ENCODE data around the gene ARID5B.

ARID5B gene

DNA sequence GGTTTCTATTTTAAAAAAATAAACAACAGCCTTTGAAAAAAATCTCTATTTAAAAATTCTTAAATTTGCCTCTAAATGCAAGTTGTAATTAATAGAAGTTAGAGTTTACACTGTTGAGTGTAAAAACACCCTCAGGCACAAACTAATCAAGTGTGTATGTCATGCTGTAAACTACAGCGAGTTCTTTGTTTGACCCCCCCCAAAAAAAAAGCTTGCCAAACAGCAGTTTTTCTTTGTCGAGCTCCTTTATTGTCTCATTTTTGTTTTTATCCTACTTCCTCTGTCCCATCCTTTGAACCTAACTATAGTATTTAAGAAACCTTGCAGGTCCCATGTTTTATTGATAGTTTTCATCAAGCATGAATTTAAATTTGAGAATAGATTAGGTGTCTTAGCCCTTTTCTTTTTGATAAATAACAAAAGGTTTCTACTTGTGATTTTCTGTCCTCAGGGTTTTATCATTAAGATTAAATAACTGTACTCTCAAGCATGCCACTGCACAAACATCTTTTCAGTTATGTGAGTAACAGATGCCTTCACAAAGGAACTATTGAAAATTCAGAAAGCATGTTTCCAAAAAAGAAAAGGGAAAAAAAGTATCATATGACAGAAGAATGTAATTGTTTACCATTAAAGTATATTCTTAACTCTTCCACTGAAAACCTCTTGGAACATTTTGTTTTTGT, 176.0 kb downstream of the ARID5B start:
- no peak for DNase-seq (ENCODE audit: low read depth)

DNA sequence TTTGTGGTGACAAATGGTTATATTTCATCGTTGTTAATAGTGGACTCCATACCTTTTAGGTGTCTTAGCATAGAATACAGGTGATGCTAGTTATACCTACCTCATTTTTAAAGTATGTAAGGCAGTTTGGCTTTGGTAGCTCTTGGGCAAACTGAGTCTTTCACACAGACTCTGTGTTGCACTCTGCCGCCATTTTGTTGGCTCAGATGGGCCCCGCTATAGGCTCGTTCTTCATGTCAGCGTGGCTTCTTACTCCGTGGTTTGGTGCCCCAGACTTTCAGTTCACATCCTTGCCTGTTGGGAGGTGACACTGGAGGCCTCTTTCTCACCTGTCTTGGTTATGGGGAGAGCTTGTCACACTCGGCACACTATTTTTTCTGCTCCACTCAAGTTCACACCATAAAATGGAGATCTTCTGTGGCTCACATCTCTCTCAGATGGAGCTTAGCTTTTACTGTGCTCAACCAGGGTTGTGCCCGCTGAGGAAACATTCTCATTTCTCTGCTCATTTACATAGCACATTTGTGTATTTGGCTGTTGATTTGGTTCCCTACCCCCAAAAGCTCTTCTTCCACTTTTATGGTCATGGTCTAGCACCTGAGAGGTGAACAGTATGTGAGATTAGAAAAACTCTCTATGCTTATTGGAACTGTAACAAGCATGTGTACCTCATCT, 178.5 kb downstream of the ARID5B start:
- no peak for DNase-seq (ENCODE audit: low read depth)

DNA sequence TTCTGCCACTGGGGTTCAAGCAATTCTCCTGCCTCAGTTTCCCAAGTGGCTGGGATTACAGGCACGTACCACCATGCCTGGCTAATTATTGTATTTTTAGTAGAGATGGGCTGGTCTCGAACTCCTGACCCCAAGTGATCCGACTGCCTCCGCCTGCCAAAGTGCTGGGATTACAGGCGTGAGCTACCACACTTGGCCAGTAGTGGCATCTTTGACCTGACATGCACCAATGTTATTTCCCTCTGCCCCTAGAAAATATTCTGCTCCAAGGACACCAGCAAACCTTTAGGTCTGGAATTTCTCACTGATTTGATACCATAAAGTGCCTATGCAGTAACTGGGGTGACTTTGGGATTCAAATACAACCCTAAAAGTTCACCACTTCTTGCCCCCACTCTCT, 179.4 kb downstream of the ARID5B start:
- DNase-seq (ENCODE audit: low read depth) = no peak

DNA sequence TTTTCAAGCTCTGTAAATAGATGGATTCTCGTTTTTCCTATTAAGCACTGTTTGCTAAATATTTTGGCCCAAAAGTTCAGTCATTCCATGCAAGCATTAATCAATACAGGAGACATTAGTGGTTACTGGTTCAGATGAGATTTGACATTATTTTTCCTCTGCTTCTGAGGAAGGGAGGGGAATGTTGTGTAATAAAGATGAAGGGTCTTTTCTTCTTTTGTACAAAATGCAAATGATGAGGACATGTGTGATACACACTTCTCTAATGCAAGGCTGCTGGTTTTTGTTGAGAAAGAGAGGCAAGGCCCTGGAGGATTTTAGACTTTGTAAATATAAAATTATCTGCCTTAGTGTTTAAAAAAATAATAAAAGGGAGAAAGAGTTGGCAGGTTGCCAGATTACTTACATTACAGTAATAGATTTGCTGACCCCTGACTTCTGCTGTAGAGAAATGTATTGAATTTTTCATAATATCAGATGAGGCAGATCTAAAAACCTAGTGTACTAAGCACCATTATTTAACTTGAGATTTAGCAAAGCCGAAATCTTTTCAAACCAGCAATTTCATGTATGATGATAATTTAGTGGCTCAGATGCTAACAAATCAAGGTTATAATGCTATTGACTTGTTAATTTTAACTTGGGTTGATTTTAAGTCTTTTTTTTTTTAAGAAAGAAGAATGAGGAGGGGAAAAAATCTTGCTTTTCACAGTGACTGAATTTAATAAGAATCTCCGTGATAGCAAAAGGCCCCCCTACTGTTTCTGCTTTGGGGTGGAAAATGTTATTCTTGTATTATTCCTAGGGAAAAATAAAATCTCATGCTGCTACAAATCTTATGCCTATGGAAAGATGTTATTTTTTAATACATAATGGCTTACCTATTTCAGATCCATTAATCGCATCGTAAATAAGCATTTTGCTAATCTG, 180.1 kb downstream of the ARID5B start:
- DNase-seq (ENCODE audit: low read depth) = no peak

DNA sequence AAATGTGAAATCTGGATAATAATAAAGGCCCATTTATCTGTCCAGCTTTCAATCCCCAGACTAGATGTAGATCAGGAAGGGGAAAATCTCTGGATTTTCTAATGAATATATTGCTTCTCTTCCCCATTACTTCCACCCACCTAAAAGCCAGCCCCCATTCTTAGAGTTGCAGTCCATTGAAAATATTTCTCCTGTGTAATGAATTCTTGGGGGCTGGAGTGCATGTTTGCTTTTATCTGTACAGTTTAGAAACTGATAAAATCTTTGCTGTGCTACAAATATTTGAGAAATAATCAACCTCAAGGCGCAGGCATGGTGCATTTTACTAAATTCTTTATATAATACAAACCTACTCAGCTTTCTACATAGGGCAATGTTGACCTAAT, 180.8 kb downstream of the ARID5B start:
- DNase-seq (ENCODE audit: low read depth) = no peak

DNA sequence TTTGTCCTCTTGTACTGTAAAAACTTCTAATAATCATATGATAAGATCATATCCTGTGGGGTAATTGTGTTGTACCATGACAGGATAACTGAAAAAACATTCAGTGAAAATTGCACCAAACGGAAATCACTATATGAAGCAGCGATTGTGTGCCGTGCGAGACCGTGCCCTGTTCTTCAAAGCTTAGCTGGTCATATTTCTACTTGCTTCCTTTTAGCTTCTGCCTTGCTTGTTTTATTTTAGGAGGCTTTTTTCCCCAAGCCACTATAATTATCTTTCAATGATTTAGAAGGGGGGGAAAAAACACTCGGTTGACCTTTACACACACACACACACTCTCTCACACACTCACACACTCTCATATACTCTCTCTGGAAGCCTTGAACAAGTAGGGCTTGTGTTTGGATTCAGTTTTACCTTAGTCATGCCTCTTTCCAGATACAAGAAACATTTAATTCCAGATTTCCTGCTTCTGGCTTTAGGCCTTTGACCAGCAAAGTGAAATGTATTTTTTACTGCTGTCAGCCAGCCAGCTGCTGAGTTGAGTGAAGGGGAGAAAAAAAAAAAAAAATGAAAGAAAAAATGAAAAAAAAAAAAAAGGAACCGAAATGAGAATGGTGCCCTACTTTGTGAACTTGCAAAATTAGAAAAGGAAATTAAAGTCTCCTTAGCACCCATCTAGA, 181.4 kb downstream of the ARID5B start:
- DNase-seq (ENCODE audit: low read depth) = no peak

DNA sequence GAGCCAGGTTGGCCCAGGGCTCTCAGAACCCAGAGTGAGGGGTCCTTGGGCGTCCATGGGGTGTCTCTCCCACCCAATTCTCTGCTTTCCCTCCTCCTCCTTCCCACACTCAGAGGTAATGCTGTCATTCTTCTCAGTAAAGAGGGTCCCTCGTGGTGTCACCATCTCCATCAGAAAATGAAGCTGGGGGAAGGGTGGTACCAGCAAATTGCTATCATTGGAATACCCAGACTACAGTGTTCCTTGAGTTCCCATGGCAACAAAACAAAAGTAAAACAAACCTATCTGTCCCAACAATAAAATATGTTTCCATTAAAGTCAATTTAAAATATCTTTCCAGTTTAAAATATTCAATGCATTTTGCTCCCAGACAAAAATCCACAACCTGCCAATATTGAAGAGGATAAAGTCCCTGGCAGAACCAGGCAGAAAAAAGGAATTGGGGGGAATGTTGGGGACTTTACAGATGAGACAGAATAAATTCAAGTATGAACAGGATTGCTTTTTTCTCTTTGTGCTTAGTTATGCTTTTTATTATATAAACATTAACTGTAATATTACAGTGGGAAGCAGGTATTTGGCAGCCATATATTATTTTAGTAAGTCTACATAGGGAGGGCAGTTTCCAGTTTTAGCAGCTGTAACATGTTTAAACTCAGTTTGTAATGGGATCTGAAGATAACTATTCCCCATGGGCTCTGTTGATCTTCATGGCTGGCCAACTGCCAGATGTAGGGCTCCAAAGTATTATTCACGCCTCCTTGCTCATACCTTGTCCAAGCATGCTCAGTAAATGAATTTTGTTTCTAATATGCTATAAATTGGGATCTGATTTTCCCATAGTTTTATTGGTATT, 182.1 kb downstream of the ARID5B start:
- no peak for DNase-seq (ENCODE audit: low read depth)

DNA sequence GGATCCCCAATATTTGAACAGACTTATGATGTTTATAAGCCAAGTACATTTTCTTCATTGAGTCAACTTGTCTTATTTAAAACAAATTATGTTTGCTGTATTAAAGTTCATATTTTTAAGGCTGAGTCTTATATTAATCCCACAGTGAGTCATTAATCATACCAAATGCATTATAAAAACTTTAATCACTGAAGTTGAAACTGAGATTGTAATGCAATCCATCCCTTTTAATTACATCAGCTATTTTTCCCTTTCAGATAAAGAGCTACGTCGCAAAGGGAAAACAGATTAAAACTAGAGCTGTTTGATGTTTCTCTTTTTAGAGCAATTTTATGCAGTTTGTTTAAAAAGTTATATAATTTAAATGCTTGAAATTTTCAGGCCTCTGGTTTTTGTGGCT, 183.0 kb downstream of the ARID5B start:
- DNase-seq (ENCODE audit: low read depth) = no peak

DNA sequence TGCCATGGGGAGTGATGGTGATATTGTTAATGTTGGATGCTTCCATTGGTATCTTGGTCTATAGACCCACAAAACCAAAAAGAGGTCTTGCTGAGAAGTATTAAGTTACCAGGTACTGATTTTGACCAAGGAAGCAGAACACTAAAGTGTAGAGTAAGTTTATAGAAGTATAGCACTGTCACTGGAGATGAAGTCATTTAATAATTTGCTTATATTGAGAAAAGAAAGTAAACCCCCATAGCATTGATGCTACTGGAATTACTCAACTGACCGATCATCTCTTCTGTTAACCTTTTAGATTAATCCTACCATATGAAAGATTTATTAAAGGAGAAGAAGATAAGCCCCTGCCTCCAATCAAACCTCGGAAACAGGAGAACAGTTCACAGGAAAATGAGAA, 183.9 kb downstream of the ARID5B start:
- no peak for DNase-seq (ENCODE audit: low read depth)

DNA sequence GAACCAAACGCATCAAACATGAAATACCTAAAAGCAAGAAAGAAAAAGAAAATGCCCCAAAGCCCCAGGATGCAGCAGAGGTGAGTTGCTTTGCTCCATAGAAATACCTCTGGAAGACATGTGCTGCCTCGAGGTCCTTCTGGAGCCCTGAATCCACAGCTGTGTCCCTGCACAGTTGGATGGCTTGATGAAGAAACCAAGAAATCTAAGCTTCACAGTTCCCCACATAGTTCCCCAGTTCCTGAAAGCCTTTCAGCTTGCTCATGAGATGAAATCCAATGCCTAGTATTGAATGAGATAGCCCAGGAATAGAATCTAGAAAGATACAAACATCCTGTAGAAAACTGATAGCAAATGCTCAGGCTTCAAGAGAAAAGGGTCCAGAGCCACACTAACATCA, 184.3 kb downstream of the ARID5B start:
- no peak for DNase-seq (ENCODE audit: low read depth)

DNA sequence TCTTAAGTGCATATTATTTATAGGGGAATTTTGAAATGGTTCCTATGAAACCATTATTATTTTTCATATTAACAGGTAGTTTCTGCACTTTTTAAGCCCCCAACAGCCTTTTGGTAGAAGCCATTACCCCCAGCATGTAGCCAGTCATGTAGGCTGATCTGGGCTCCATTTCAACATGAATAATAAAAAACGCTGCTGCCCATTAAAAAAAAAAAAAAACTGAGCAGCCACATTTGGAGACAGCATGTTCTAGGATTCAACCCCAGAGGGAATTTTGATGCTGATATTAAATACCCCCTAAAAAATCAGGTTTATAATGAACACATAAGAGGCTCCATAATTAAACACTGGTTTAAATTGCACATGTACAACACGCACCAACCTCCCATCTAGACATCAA, 185.8 kb downstream of the ARID5B start:
- no peak for DNase-seq (ENCODE audit: low read depth)

DNA sequence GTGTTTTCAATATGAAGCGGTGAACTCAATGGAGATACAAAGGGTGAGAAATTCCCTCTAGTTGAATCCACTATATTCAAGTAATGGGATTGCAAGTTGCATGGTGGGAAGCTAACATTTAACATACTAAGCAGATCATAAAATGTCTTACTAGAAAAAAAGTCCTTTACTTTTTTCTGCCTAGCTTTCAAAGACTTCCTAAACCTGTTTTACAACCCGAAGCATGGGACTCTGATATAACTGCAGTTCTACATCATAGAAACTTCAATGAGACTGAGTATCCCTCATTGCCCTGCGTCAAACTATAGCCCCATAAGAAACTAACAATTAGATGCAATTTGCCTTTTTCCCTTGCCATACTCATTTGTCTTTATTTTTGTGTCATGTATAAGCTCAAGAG, 187.3 kb downstream of the ARID5B start:
- DNase-seq (ENCODE audit: low read depth) = no peak

DNA sequence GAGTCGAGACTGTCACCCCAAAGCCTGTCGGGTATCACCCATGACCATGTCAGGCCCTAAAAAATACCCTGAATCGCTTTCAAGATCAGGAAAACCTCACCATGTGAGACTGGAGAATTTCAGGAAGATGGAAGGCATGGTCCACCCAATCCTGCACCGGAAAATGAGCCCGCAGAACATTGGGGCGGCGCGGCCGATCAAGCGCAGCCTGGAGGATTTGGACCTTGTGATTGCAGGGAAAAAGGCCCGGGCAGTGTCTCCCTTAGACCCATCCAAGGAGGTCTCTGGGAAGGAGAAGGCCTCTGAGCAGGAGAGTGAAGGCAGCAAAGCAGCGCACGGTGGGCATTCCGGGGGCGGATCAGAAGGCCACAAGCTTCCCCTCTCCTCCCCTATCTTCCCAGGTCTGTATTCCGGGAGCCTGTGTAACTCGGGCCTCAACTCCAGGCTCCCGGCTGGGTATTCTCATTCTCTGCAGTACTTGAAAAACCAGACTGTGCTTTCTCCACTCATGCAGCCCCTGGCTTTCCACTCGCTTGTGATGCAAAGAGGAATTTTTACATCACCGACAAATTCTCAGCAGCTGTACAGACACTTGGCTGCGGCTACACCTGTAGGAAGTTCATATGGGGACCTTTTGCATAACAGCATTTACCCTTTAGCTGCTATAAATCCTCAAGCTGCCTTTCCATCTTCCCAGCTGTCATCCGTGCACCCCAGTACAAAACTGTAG, 191.0 kb downstream of the ARID5B start:
- DNase-seq (ENCODE audit: low read depth) = no peak

DNA sequence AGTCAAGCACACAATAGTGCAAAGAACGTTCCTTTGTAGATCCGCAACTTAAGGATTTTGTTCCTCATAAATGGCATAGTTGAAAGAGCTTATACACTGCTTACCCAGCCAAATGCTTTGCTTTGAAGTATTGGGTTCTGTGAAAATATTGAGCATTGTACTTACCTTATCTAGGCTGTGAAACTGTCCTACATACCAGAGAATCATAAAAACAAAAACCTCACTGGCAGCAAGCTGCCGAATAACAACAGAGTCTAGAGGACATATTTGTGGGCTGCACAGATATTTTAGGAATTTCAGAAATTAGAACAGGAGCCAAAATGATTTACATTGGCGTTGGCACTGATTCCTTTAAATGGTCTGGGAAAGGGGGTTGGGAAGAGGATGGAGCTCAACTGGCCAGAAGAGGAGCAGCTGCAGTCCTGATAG, 192.4 kb downstream of the ARID5B start:
- no peak for DNase-seq (ENCODE audit: low read depth)

DNA sequence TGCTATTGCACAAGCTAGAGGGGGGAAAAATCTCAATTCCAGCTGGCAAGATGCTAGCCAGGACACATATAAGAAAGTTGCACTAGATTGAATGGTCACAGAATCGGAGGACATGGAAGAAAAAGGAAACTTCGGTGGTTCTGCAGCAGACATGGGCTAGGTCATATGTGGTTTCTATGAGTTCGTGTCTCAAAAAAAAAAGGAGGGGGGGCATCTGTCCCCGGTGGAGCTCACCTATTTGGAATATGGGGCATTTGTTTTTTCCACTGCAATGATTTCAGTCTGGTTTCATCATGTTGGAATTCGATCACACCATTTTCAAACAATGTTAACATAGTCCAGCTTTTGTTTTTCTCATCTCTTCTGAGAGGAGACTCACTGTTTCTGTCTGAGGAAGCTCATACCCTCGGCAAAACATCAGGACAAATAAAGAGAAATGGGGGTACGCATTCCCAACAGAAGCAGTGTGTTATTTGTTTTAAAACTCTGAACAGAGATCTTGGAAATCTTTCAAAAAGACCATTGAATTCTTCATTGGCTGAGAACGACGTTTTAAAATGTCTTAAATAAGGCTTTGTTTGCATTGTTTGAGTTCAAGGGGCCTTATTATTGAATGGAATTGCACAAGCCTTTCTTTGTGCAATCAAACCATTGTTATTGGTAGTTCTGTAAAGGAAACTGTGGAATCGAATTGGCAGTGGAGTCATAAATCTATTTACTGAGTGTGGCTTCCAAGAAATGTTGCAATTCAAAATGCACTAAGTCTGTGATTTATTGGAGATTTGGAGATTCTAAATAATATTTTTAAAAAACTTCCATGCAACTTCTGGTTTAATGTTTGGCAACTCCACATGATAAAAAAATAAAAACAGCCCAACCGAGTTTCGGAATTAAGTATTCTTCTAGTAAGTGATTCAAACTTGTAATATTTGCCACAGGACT, 194.0 kb downstream of the ARID5B start:
- DNase-seq (ENCODE audit: low read depth) = no peak

DNA sequence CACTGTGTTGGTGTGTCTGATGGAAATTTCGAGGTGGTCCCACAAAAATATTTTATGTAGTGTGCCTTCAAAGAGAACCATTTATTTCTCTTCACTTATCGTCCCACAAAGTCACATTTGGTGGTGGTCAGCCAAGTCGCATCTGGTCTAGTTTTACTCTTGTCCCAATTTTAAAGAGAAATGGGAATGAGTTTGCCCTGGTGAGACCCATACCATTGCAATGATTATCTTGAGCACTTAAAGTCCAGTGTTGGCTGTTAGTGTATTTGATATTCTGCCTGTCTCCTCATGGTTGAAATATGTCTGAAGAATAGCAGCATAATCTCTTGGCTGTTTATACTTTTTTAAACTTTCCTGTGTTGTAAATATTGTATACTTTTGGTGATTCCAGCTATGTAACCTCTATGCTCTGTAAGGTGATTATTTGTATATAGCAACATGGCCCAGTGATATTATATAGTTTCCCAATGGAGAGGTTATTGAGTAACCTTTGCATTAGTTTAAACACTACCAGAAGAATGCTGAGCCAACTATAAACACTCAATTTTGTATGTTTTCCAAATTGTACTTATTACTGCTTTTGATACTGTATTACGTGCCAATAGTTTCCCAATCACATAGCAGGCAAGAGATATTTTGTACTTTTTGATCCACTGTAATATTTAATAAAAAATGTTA, 194.9 kb downstream of the ARID5B start:
- DNase-seq (ENCODE audit: low read depth) = no peak

DNA sequence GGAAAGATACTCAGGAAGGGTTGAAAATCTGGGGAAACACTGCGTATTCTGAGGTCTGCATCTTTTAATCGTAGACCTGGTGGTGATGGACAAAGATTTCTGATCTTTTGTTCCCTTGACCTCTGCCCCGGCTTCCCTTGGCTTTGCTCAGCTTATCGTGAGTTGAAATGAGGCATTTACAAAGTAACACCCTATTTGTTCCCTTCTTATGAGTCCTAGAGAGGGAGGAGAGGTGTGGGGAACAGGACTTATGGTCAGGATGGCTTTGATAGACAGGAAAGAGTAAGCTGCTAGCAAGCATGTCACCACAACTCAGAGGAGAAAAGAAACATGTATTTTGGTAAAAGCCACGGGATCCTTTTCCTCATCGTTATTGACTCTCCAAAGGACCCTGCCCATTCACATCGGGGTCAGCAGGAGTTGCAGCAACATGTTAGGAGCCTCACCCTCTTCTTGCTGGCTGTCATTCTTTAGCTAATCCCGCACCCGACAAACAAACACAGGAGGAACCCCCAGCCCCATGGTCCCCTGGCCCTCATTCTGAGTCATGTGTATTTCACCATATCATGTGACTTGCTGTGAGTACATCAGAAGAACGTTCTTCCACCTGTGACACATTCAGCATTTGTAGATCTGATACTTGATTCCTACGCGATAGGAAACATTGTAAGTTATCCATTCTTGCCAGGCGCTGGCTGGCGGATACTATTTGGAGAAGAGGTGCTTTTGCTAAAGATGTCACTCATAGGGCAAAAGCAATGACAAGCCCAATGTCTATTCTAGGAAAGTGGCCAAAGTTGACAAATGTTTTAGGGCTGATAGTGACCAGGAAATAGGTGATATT, 197.0 kb downstream of the ARID5B start:
- no peak for DNase-seq (ENCODE audit: low read depth)

DNA sequence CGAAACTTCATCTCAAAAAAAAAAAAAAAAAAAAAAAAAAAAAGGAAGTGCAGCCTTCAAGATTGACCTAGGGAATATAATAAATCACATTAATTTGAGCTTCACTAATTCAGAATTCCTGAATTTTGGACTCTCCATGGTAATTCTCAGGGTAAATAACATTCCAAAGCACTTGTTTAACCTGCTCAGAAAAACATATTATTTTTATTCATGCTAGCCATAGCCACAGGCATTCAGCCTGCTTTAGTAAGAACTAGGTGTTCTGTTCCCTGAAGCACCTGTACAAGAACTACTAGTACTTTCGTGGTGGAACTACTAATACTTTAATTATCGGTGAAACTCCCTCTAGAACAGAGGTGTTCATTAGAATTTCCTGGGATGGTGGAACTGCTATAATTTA, 197.8 kb downstream of the ARID5B start:
- no peak for DNase-seq (ENCODE audit: low read depth)
